Ishikawa (cell line): ENCODE measurements around the gene WDR1.

Experiments
- CEBPB ChIP-seq: IDR thresholded peaks from 2 replicates; pipeline ENCODE4 v1.6.1; 2012
- EP300 ChIP-seq: IDR thresholded peaks from 2 replicates; pipeline ENCODE4 v1.6.1; 2012; ENCODE audit warnings: borderline replicate concordance
- FOXM1 ChIP-seq: IDR thresholded peaks from 2 replicates; pipeline ENCODE4 v1.6.1; 2012; ENCODE audit warnings: low read depth, borderline replicate concordance
- RAD21 ChIP-seq: IDR thresholded peaks from 2 replicates; pipeline ENCODE4 v1.6.1; 2012; ENCODE audit warnings: low read depth
- TAF1 ChIP-seq: IDR thresholded peaks from 2 replicates; pipeline ENCODE4 v1.6.1; 2012; ENCODE audit warnings: low read depth, mild to moderate bottlenecking
- TCF12 ChIP-seq: IDR thresholded peaks from 2 replicates; pipeline ENCODE4 v1.6.1; 2012; ENCODE audit warnings: low read depth
- YY1 ChIP-seq: IDR thresholded peaks from 2 replicates; pipeline ENCODE4 v1.6.1; 2012; ENCODE audit warnings: low read depth

DNA sequence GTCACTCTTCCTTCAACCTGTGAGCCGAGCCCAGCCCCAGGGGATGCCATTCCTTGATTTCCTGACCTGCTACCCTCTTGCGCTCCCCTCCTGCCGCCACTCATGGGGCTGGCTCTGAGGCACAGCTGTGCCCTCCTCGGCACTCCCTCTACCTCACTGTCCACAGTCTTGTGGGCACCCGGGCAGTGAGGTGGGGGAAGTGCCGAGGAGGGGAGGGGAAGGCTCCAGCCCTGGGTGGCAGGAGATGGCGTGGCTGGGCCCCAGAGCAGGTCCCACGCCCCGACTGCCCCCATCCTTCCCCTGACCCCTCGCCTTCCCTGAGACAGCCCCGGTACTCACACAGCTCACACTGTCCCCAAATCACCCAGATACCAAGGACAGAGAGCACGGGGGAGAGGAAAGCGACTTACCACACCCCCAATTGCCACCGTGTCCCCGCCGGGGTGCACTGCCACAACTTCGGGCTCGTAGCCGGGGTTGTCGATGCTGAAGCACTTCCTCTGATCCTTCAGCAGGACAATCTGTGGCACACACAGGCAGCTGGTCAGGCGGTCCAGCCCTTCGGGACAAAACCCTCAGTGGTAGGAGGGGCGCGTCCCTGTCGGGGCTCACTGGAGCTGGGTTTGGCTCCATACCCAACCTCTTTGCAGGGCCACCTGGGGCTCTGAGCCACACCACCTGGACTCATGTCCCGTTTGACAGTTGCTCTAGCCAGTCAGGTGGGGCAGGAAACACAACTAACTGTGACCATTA lies 37.9 kb downstream of the WDR1 start:
- TF ChIP-seq YY1 (no peak), CEBPB (no peak), TCF12 (no peak), EP300 (no peak), TAF1 (no peak), FOXM1 (no peak), RAD21 (no peak)
